ENCODE results near the gene MTMR11.
"Not testable (repeated sequence)": the region's sequence is repeated elsewhere in the genome, so short reads cannot be mapped to it uniquely, and the experiment has no call there.

MTMR11 gene

GRCh38 chr1:149936170-149936991 is at the start of gene MTMR11:
Gene MTMR11 (minus strand): TSS chr1:149936879. CDS start chr1:149936647, 232 bp downstream.
- no peak for DNase-seq

DNA sequence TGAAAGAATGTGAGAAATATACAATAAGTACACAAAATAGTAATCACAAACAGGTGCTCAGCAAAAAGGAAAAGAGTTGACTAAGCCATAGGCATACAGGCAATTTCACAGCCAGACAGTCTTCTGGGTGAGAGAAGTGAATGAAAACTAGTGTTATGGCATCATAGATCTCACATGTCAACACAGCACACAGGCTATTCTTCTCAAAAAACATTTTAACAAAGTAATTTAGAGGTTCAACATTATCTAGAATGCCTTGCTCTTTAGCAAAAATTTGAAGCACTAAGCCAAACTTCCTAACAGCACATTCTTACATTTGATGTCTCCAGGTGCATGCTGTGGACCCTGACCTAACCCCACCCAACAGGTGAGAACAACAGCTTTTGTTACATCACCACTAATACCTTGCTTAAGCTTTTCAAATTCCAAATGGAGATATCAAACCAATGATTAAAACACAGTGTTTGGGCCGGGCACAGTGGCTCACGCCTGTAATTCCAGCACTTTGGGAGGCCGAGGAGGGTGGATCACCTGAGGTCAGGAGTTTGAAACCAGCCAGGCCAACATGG is 43.4 kb upstream of the MTMR11 start:
- no peak for DNase-seq

DNA sequence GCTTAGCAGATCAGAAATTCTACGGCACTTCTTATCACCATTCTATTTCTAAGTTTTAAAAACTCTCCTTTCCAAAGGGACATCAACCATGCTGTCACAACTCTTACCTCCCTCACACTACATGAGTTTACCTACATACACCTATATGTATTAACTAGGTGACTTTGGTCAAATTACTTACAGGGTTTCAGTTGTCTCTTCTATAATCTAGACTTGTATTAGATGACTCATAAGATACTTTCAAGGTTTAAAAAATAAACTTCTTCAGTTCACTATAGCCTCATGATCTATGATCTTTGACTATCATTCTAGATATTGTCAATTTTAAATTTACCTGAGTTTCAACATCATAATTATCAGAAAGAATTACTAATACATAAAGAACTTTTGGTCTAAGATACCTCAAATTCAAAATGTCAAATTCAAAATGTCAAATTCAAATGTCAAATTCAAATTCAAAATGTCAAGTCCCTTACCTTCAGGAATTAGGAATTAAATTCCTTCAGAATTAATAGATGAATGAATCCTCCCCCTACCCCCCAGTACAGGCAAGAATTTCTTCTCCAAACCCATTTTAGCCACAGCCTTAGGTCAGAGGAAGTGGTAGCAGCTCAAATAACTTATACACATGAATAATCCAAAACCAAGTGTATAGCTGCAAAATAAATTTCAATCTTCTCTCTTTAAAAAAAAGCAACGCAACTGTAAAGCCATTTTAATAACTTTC is 42.7 kb upstream of the MTMR11 start:
- no peak for DNase-seq

GRCh38 chr1:149978547-149979023 is 41.9 kb upstream of the MTMR11 start:
- DNase-seq, result peak; percentile 4

DNA sequence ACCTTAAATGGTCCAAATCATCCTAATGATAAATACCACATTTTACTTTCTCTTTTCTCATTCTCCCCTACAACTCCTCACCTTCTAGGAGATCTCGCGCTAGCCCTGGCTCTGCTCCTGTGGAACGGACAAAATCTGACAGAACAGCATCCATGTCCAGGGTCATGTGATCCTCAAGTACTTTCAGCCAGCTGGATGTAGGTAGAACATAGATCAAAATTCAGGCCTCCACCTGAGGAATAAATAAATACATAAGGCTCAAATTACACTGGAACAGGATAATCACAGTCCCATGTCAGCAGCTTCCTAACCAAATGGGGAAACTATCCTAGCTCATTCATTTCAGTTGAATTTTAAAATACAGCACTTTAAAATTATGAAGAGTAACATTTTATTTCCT is 40.7 kb upstream of the MTMR11 start:
- DNase-seq, result peak; percentile 90

- DNase-seq, result no peak
Observed at GRCh38 chr1:149972547-149972946, 35.9 kb upstream of the MTMR11 start.

- DNase-seq, result no peak
Observed at GRCh38 chr1:149967646-149968045, 31.0 kb upstream of the MTMR11 start.

DNA sequence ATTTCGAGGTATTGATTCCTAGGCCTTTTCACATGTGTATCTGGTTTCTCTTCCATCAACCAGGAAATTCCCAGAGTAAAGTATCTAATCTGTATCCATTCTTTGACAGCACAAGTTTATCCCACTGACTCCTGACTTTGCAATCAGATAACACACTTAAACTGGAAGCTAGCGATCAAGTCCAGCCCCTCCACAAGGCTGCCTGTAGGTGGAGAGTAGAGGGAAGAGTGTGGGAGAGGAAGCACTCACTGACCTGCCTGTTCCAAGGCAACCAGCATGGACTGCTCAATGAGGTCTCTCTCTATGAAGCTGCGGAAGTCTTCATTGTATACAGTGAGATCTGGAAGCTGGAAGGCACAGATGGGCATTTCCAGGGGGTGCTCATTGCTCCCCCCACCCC is 30.4 kb upstream of the MTMR11 start:
- DNase-seq, result no peak

DNA sequence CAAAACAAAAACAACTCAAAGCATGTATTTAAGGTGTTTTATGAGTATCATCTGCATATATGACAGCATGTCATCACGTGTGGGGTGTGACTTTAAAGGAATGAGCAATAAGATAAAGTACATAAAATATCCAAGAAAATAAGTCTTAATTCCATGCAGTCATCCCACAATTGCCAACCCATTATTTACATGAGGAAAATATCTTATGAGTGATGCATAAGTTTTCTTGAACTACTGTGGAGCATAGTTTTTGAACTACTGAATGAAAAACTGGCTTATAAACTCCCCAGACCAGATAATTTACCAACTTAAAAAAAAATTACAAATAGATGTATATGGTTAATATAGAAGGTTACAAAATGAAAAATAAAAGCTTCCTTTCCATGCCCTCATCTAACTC is 29.7 kb upstream of the MTMR11 start:
- no peak for DNase-seq

- no peak for DNase-seq
Observed at GRCh38 chr1:149965440-149965839, 28.8 kb upstream of the MTMR11 start.

DNA sequence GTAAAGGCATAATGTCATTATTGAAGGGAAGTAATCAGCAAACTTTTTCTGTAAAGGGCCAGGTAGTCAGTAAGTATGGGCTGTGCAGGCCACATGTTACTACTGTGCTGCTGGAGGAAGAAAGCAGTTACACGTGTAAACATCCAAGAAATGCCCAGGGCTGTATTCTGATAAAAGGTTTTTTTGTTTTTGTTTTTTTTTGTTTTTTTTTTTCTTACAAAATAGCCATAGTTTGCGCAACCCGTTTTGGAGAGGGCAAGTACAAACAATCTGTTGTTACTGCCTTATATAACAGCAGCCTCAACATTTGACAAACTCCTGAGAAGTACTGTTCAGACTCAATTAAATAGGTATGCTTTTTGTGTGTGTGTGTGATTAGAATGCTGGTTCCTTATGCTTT is 26.7 kb upstream of the MTMR11 start:
- DNase-seq, result no peak

DNA sequence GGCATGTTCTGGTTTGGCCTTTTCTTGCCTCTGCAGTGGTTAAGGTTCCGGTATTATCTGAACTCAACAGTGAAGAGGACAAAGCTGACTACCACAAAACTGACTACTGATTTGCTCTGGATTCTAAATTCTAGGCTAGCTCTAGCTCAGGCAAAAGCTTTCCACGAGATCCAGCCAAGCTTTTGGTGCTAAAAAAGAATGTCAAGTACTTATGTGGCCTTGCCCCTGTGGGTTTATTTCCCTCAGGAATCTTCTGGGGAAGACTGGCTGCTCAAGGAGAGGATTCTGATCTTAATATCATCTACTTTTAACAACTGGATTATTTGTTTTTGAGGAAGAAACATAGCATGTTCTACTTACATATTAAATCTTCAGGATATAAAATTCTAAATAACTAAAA is 26.1 kb upstream of the MTMR11 start:
- no peak for DNase-seq

DNA sequence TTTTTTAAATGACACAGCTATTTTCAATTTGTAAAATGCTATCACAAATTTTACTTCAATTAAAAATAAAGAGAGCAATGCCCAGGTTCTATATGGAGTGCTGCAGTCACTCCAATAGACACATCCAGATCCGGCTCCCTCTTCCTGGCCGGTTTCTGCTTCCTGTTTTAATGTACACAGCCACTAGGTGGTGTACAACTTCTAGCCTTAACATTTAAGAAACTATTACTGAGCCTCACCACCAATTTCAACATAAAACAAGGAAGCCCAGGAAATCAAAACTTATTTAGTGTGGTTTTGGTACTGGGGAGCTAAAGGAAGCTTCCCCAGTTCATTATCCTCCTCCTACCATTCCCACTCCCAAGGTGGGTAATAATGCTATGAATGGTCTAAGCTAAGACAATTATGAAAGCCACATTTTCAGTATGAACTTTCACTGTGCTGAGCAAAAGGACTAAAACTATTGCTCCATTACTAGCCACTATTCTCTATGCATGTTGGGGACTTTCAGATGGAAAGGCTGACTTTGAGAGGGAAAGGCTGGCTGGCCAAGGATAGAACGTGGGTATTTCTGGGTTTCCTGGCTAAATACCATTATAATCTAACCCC is 25.5 kb upstream of the MTMR11 start:
- peak; percentile 69 for DNase-seq

DNA sequence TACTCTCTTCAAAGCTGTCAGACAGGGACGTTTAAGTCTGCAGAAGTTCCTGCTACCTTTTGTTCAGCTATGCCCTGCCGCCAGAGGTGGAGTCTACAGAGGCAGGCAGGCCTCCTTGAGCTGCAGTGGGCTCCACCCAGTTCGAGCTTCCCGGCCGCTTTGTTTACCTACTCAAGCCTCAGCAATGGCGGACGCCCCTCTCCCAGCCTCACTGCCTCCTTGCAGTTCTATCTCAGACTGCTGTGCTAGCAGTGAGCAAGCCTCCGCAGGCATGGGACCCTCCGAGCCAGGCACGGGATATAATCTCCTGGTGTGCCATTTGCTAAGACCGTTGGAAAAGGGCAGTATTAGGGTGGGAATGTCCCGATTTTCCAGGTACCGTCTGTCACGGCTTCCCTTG is 20.9 kb upstream of the MTMR11 start:
- DNase-seq, result not testable (repeated sequence)

DNA sequence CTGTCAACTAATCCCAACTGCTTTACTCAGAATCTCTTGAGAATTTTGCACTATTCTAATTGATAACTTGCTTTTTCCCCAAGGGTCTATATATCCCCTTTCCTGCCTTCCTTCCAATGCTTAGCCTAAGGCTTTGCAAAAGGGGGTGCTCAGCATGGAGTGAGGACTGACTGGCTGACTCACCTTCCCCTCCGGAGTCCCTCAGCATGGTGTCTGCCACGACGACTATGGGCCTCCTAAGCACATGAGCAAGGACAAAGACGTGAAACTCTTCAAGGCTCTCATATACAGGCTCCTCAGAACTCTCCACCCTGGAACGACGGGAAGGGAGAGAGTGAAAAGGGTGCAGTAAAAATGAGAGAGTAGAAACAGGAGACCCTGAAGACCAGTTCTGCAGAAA is 13.2 kb upstream of the MTMR11 start:
- no peak for DNase-seq

DNA sequence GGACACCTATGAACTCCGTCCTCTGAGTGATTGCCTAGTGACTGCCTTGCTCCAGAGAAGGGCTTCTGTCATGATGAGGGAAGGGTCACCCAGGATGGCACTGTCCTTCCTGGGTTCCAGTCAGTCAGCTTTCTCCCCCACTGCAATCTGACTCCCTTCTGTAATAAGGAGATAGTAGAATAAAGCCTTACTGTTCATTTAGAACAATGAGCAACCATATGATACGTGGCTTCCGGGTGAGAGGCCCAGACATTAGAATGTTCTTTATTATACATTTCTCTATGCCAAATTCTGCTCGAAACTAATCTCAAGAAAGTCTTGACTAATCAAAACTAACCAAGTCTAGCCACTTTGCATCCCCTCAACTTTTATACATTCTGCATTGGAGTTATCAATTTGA is 8.5 kb upstream of the MTMR11 start:
- DNase-seq, result no peak

DNA sequence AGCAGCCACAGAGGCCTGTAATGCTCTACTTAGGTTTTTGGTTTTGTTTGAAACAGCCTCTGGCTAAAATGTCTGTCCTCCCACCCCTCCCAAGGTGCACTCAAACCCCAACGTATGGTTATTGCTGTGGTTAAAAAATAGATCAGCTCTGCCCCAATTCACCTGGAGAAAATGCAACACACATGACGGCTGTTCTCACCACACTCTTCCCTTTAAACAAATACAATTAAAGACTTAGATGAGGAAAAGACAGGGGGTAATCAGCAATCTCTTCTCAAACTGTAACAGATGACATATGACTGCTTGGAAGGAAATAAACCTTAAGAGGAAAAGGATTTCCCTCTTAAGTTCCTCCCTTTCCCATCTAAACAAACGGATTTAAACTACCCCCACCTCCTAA is 6.2 kb upstream of the MTMR11 start:
- no peak for DNase-seq

GRCh38 chr1:149942207-149942606 is 5.5 kb upstream of the MTMR11 start:
- DNase-seq, result no peak

- no peak for DNase-seq
Observed at GRCh38 chr1:149940427-149940826, 3.7 kb upstream of the MTMR11 start.

- DNase-seq, result not testable (repeated sequence)
Observed at GRCh38 chr1:149938668-149939003, 2.0 kb upstream of the MTMR11 start.

DNA sequence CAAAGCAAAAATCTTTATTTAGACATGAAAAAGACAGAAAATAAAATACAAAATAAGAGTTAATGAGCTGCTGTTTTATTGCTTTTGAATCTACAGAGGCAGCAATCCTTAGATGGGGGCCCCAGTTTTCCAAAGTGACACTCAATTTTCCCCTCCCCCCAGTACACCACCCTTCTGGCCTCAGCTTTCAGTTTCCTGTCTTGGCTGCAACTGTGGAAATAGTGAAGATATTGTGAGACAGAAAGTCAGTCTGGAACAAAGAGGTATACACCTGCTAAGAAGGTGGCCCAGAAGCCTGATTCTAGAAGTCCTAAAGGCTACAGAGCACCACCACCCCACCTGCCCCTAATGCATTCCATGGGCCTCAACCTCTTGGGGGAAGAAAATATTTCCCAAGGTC is 1.1 kb upstream of the MTMR11 start:
- DNase-seq, result no peak

GRCh38 chr1:149936992-149937705 is 470 bp upstream of the MTMR11 start:
- DNase-seq, result peak; percentile 70

GRCh38 chr1:149934356-149934755 is 2.3 kb downstream of the MTMR11 start:
- DNase-seq, result no peak
